Astrocyte of the spinal cord (primary cell): ENCODE results near the gene KCNG4.

Source experiments
- DNase-seq: peaks from one replicate; pipeline ENCODE4 v3.0.0; 2011; ENCODE audit warnings: low read depth, low spot score
- H3K4me3 ChIP-seq: 2 replicates; pipeline ENCODE4 v1.5.1; 2011; ENCODE audit warnings: low read depth, mild to moderate bottlenecking, low read length, moderate library complexity
- CTCF ChIP-seq: IDR thresholded peaks from 2 replicates; pipeline ENCODE4 v1.5.1; 2012; ENCODE audit warnings: low read depth, mild to moderate bottlenecking, low read length, inconsistent platforms
- in situ Hi-C: cut with HindIII; loops from 2 replicates; pipeline ENCODE4 v1.10.0; 2017; ENCODE audit warnings: low sequenced_read_pairs

Gene KCNG4

GRCh38 chr16:84178892-84179611, 60.8 kb downstream of the KCNG4 start:
- in situ Hi-C loops = no loop called here
- TF ChIP-seq CTCF = no peak
- no peak overlapping the region for H3K4me3 ChIP-seq
- DNase-seq = no peak

GRCh38 chr16:84178146-84178765, 61.6 kb downstream of the KCNG4 start:
- in situ Hi-C loops = no loop called here
- H3K4me3 ChIP-seq = no peak overlapping the region
- TF ChIP-seq CTCF = no peak
- no peak for DNase-seq

GRCh38 chr16:84177741-84178073, 62.1 kb downstream of the KCNG4 start:
- no peak for TF ChIP-seq CTCF

GRCh38 chr16:84176192-84177053, 63.4 kb downstream of the KCNG4 start:
- in situ Hi-C loops = no loop called here
- TF ChIP-seq CTCF = no peak
- DNase-seq = no peak
- H3K4me3 ChIP-seq = no peak overlapping the region

More at GRCh38 chr16:84177741-84178073, 62.1 kb downstream of the KCNG4 start:
- in situ Hi-C loops = no loop called here
- DNase-seq = peak; percentile 16
- H3K4me3 ChIP-seq = no peak overlapping the region

- in situ Hi-C loops = no loop called here
- H3K4me3 ChIP-seq = no peak overlapping the region
- TF ChIP-seq CTCF = peak; percentile 82
- DNase-seq = peak; percentile 46
Observed at GRCh38 chr16:84175350-84176081, 64.3 kb downstream of the KCNG4 start.

GRCh38 chr16:84174396-84174795, 65.4 kb downstream of the KCNG4 start:
- H3K4me3 ChIP-seq = no peak overlapping the region
- TF ChIP-seq CTCF = no peak
- in situ Hi-C loops = no loop called here
- DNase-seq = no peak
